NCI-H1417 (cell line): ENCODE results near the gene FRS3.
"Not testable (repeated sequence)": the region's sequence is repeated elsewhere in the genome, so short reads cannot be mapped to it uniquely, and the experiment has no call there.

ENCODE experiments used
- DNase-seq, 3 experiments: peaks; one replicate each; lab custom pipeline; 2025; lab: John Stamatoyannopoulos, UW

Gene FRS3

DNA sequence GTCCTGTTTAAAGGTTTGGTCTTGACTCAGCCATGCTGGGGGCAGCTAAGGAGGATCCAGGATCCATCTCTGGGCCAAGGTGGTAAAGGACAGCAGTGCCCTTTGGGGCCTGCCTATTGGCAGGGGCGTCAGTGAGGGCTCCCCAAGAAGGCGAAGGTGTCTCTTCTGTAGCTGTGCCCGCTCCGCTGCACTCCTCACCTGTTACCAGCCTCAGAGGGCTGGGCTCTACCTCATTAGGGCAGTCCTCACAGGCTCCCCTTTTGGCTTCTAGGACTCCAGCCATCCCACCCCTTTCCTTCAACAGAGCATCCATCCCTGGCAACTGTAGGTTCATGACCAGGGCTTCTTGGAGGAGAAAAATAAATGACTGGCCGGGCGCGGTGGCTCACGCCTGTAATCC, 10.3 kb downstream of the FRS3 start:
- no peak for DNase-seq

- peak in 2 of 3 experiments; percentile 8 to 14 for DNase-seq
These were observed 11.0 kb downstream of the FRS3 start for GRCh38 chr6:41768545-41769308.

DNA sequence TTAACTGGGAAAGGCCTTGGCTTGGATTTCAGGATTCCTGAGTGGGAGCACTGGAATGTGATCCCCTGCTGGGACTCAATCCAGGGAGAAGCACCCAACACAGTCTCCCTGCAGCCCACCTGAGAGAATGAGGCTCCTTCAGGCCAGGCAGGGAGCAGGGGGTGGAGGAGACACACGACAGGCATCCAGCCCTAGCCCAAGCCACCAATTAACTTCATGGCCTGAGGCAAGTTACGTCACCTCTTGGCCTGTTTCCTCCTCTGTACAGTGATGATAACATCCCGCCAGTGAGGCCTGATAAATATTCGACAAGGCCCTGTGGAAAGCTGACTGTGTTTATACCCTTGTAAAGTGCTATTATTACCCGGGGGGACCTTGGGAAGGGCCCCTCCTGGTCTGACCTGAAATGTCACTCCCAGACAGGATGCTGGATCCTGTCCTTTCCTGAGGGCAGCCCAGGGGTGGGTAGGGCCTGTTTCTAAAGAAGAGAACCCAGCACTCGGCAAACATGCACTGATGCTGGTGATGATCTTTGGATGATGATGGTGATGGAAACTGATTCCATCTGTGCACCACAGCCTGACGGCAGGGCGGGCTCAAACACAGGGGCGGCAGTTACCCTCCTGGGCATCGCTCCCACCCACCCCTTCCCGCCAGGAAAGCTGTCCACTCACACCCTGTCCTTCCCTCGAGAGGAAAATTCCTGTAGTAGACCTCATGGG, 12.4 kb downstream of the FRS3 start:
- peak in 2 of 3 experiments; percentile 65 to 90 for DNase-seq

- DNase-seq, result not testable (repeated sequence)
These were observed 13.5 kb downstream of the FRS3 start for GRCh38 chr6:41766043-41766664.

DNA sequence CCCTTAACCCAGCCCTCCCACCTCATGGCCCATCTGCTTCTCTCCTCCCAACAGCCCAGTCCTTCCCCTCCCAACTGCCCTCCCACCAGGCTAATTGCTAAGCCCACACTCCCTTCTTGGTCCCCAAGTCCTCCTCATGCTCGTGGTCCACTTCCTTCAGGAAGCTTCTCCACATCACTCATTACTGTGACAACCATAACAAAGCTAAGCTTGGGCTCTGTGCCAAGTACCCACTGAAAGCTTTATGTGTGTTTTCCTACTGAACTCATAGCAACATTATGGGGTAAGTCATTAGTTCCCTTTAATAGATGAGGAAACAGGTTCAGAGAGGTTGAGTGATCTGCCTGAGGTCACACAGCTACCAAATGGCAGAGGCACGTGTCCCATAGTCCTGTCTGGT, 16.2 kb downstream of the FRS3 start:
- peak in 1 of 3 experiments; percentile 60 for DNase-seq

DNA sequence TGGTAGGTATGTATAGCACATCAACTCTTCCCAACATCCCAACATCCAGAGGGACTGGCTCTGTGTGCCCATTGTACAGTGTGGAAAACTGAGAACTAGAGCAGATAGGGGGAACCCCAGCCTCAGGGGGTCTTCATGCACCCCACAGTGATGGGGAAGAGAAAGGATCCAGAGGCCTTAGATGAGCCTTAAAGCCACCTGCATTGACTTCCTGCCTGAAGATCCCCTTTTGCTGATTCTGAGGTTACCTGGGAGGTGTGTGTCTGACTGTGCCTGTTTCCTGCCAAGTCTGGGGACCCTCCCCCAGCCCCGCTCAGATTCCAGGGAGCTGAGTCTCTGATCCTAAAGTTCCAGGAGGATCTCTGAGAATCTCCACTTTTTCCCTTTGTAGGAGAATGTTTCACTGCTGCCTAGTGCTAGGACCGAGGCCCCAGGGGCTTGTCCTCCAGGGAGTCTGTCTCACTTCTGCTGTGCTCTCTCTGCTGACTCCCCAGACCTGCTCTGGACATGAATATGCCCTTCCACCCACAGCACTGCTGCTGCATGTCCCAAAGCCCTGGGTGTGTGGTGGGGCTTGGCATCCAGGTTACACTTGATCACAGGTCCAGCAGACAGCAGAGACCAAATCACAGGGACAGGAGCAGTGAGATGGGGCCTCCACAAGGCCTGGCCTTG, 19.7 kb downstream of the FRS3 start:
- DNase-seq, result no peak

DNA sequence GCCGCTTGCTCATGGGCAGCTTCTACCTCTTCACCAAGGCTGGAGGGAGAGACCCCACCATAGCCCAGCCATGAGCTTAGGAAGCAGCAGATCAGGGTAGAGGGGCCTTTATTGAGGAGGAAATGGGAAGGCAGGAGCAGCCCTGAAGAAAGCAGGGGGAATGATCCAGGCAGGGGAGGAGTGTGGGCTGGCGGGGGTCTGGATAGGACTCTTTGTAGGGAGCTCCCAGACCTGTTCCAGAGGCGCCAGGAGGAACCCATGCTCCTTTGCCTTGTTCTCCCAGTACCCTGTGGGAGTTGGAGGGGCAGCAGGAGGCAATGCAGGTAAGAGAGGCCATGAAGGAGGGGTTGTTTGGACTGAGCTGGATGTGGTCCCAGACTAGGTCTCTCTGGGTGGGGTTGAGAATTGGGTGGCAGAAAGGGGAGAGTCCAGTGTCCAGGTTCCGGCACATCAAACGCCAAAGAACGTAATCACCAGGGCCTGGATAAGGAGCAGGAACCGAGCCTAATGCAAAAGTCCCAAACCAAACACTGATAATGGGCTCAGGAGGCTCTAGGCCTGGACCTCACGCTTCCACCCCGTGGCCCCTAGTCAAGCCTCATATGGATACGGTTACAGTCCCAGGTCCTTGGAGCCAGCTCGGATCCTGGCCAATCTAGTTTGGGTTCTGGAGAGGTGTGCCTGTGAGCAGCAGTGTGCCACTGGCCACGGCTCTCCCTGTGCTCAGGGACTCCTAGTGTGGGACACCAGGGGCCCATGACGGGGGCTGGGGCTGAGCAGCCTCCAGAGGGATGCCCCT, 20.4 kb downstream of the FRS3 start:
- no peak for DNase-seq

DNA sequence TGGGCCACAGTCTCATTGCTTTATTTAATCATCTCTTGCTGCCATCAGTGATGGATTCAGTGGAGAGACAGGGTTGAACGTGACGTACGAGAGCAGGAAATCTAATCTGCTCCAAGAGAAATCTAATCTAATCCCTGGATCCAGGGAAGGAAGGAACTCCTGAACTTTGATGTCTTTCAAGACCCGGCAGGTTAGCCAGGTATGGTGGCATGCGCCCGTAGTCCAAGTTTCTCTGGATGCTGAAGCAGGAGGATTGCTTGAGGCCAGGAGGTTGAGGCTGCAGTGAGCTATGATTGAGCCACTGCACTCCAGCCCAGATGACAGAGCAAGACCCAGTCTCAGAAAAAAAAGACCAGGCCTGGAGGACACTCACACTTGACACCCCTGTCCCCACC, 21.1 kb downstream of the FRS3 start:
- no peak for DNase-seq

DNA sequence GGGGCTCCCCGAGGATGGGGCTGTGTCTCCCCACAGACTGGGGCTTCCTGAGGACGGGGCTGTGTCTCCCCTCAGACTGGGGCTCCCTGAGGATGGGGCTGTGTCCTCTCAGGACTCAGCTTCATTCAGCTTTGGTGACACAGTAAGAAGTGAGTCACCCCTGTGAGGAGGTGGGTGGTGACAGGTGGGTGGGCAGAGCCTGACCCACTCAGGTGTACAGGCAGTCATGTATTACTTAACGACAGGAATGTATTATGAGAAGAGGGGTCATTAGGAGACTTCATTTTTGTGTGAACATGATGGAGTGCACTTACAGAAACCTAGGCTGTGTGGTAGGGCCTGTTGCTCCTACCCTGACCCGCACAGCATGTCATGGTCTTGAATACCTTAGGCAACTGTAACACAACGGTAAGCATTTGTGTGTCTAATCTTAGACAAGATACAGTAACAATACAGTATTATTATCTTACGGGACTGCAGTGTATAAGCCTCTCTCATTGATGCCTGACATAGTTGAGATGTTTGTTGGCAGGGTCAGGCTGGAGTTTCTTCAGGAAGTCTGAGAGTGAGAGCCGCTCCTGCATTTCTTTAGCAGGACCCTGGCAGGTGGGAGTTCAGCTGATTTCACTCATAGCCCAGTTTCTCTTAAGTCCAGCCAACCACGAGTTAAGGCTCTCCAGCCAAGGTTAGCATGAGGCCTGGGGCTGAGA, 21.6 kb downstream of the FRS3 start:
- DNase-seq, result no peak

DNA sequence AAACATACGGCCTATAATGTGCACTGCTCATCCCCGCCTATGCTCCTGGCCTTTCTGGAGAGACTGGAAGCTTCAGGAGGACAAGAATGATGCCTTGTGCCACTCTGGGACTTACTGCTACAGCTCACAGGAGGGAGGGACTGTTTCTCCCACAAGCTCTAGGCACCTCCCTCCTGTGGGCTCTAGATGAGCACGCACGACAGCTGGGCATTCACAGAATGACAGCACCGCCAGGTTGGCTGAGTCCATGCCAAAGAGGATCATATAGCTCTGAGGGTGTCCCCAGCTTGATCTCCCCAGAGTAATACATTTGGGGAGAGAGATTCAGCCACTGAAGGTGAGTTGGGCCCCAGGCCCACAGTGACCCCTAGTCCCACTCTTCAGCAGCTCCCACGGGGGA, 22.4 kb downstream of the FRS3 start:
- DNase-seq, result no peak

DNA sequence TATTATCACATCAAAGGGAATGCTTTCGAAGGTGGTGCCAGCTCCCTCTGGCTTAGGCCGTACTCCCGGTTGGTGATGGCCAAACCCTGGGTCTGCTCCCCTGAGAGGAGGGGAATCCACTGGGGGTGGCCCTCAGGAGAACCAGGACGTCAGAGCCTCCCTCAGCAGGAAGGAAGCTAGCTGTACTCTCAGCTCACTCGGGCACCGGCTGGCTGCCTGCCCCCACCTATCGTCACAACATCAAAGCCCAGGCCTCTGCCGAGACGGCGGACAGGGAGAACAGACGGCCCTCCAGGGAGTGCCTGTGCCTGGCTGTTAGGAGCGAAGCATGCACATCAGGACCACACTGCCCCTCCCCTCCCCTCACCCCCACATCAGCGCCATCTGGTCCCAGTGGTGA, 23.3 kb downstream of the FRS3 start:
- no peak for DNase-seq

- no peak for DNase-seq
These were observed 23.8 kb downstream of the FRS3 start for GRCh38 chr6:41755895-41756294.

GRCh38 chr6:41750374-41750773, 29.3 kb downstream of the FRS3 start:
- DNase-seq, result no peak

- DNase-seq, result no peak
These were observed 31.2 kb downstream of the FRS3 start for GRCh38 chr6:41748542-41748941.

DNA sequence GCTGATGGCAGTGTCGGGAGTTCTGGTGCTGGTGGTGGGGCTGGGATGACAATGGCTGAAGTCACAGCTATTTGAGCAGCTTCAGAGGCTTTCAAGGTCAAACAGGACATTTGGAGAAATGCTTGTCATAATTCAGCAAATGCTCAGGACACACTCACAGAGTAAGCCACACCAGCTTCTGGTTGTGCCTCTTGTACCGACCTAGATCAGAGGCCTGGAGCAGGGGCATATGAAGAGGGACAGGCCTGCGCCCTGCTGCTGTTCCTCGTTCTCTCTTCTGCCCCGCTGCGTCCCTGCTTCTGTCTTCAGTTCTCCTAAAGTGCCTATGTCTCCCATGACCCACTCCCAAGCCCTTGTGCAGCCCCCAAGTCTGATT, 31.6 kb downstream of the FRS3 start:
- no peak for DNase-seq

DNA sequence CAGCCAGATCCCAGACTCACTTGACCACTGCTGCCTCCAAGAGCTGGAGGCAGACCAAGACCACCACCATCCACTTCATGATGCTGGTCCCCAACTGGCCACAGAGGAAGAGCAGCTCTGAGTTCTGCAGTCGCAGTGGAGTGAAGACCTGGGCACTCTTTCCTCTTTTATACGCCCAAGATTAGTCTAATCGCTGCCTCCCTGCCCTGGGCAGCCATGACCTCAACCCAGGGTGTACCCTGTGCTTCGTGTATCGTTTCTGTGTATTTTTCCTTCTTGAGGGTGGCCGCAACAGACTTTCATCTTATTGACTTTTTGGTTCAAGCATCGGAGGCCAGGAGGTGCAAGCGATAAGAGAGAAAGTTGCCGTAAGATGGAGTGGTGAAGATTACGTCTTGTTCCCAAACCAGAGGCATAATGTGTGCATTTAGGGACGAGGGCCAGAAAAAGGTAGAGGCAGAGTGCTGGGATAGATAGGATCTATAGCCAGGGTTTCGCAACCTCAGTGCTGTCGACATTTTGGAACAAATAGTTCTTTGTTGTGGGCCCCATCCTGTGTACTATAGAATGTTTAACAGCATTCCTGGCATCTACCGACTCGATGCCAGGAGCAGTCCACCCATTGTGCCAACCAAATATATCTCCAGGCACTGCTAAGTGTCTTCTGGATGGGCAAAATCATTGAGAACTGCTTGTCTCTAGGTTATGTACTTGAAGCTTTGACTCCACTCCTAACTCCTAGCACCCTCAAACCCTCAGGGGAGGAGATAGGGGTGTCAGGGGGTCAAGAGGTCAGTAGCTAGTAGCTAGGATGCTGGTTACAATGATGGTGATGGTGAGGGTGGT, 32.2 kb downstream of the FRS3 start, which contains the start of gene PGC:
Gene PGC, minus strand, starts transcription at position 142 of the 846 bp plus-strand sequence. Its CDS starts 63 bp downstream, at position 79.
- DNase-seq, result no peak

- no peak for DNase-seq
These were observed 33.6 kb downstream of the FRS3 start for GRCh38 chr6:41746107-41746506.

- no peak for DNase-seq
These were observed 35.4 kb downstream of the FRS3 start for GRCh38 chr6:41744236-41744787.

DNA sequence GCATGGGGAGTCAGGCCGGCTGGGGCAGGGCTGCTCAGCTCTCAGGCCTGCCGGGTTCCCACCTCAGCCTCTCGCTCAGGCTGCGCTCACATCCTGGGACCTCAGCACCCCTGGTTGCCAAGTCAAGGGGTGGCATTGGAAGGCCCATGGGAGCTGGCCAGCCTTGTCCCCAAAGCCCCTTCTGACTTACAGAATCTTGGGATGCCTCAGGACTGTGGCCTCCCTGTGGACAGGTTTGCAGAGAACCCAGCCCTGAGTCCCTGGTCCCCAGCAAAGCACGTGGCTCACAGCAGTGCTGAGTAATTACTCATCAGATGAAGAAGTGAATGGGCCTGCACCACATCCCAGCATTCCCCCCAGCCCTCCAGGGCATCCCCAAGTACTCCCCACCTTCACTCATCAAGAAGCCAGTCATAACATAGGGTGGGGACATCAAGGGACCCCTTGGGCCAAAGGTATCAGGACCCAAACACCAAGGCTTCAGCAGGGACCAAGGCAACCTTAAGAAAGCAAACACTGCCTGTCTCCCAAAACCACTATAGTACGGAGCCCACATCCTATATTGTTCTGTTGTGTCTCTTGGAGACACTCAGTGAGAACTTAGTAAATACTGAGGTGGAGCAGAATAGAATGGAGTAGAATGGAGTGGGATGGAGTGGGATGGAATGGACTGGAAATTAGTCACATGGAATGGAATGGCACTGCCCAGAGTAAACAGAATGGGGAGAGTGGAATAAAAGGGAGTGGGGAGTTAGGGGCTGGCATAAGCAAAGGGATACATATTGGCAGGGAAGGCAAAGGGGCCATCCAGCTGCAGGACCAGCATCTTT, 36.1 kb downstream of the FRS3 start:
- DNase-seq, result no peak
